Mononuclear cell (primary cell): ENCODE data around the gene HBG1. TPM values are rescaled to one million over a fixed set of nuclear protein-coding genes. Genes with fewer than 3 reads are reported as not detected.

ENCODE experiments used
- total RNA-seq: library from RNA; depleted of rRNA; stranded (reverse); fragments of >200 nt; gene quantifications from one replicate; pipeline ENCODE4 v1.2.3, GENCODE V29; 2012

Gene HBG1
- total RNA-seq, 1 donor = not detected

Other genes with a start within 250 kb of the HBG1 start
- gene OR52J3, start 203.3 kb downstream of the HBG1 start, total RNA-seq = not detected
- gene OR52E2, start 190.2 kb downstream of the HBG1 start, total RNA-seq = not detected
- not detected for gene OR52E1, start 180.3 kb downstream of the HBG1 start, total RNA-seq
- not detected for gene OR52A5, start 111.5 kb downstream of the HBG1 start, total RNA-seq
- gene OR52A1, start 95.1 kb downstream of the HBG1 start, total RNA-seq = not detected
- gene OR51V1, start 49.2 kb downstream of the HBG1 start, total RNA-seq = not detected
- gene HBB, start 22.8 kb downstream of the HBG1 start, total RNA-seq = 76.0 TPM
- 0.94 TPM for gene HBD, start 15.4 kb downstream of the HBG1 start, total RNA-seq
- gene HBG2, start 4.9 kb upstream of the HBG1 start, total RNA-seq = 3.9 TPM
- gene HBE1, start 20.1 kb upstream of the HBG1 start, total RNA-seq = 0.94 TPM
- not detected for gene OR51B4, start 52.1 kb upstream of the HBG1 start, total RNA-seq
- gene OR51B2, start 74.4 kb upstream of the HBG1 start, total RNA-seq = not detected
- gene OR51B5, start 93.7 kb upstream of the HBG1 start, total RNA-seq = 0.31 TPM
- gene OR51B6, start 101.7 kb upstream of the HBG1 start, total RNA-seq = not detected
- 0.10 TPM for gene OR51M1, start 134.0 kb upstream of the HBG1 start, total RNA-seq
- not detected for gene OR51Q1, start 172.3 kb upstream of the HBG1 start, total RNA-seq
- gene OR51I1, start 191.7 kb upstream of the HBG1 start, total RNA-seq = not detected
- gene OR51I2, start 199.5 kb upstream of the HBG1 start, total RNA-seq = not detected
- not detected for gene OR52D1, start 238.8 kb upstream of the HBG1 start, total RNA-seq